HG03025 (cell line): ENCODE data around the gene TIMP3.

ENCODE experiments used
- ATAC-seq: cut with Tn5 transposase; IDR thresholded peaks from one replicate; pipeline ENCODE4 v1.9.1; 2021; ENCODE audit warnings: mild to moderate bottlenecking, moderate library complexity; ENCODE audit not compliant: unreplicated experiment, low FRiP score

The TIMP3 gene

DNA sequence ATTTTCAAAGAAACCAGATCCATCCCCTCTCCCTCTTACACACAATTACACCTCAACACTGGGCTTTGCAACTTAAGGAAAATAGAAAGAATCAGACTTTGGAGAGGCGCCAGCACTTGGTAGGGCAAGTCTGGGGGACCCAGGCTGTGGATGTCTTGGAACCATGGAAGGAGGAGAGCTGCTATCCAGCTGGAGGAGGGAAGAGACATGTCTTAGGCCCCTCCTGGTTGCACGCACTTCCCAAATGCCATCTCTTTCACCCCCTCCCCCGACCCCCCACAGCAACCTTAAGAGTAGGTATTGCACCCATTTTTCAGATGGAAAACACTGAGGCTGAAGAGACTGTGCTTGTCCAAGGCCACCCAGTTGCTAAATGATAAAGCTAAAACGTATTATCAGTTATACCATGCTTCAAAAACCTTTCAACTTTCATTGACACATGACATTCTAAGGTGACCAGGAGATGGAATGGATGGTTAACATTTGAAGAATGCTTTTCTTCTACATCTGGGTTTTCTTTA, 3.9 kb downstream of the TIMP3 start:
- ATAC-seq: no peak

DNA sequence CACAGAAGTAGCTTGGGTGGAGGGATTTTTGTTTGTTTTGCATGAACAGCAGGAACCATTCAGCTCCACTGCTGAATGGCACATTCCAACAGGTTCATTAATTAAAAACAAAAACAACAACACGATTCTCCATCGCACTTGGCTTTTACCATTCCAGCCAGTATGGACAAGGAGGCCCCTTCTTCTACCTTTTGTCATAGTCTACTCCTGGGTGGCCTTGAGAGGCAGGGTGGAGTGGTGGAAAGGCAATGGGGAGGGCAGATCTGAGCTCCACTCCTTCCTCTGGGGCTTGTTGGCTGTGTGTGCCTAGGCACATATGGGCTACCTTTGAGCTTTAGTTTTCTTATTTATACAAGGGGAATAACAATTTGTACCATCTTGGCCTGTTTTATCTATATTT, 4.8 kb downstream of the TIMP3 start:
- no peak for ATAC-seq

DNA sequence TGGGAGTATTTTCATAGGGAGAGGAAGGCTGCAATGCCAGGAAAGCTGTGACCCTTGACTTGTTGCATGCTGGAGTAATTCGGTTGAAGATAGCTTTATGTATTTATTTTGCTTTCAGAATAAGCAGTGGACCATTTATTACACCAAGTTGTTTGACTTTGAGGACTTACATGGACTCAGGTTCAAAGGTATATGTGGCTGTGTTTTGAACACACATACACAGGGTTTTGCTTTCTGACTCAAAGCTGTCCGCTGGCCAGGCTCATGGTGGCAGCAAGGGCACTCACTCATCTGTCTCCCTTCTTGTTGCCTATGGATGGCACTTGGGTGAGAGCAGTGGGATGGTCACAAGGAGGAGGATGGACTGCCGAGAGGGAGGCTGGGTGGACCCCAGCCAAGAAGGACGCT, 6.5 kb downstream of the TIMP3 start:
- no peak for ATAC-seq

DNA sequence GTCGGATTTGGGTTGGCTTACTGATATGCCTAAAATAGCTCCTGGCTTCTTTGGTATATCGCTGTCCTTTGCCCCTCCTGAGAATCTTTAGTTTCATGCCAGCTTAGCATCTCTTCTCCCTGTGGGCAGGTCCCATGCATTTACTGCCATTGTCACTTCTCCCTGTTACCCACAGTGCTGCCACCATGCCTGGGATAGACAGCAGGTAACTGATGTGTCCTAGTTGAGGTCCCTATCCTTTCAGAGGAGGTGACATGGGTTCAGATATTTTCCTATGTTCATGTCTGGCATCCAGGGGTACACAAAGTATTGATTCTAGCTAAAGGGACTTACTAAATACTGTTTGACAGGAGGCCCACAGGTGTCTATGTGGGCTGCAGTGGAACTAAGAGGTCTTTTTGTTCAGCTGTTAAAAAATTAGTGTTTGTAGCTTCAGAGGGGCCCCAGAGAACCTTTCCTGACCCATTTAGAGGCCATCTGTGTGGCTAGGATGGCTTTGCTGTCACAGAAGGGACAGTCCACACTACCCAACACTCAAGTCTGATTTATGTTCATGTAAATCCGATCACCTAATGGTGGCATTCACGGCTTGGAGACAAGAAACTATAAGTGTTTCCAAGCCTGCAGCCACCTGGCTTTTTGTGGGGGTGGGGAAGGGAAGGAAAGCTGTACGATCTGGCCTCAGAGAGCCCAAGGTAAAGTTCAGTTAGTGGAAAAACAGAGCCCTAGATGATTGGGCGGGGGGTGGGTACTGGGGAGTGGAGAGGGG, 8.5 kb downstream of the TIMP3 start:
- no peak for ATAC-seq

DNA sequence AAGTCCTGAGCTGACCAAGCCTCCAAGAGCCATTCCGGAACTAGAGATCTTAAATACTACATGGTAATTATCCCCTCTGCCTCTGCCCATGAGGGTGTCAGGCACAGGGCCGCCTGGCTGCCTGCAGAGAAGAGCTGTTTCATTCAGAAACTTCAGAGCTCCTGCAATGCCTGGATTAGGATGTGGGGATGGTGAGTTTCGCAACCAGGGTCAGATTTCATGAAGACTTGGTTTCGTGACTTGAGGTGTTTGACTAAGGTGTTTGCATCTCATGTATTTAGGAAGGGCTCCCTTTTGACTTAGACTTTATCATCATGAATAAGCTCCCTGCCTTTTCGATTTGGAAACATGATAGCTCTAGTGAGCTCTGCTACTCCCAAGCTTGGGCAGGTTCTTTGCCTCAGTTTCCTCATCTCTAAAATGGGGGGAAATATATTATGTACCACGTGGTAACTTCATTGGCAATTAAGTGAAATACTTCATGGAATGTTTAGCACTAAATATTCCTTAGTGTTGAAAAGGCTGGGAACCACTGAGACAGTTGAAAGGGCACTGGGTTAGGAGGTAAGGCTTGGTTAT, 9.1 kb downstream of the TIMP3 start:
- no peak for ATAC-seq

DNA sequence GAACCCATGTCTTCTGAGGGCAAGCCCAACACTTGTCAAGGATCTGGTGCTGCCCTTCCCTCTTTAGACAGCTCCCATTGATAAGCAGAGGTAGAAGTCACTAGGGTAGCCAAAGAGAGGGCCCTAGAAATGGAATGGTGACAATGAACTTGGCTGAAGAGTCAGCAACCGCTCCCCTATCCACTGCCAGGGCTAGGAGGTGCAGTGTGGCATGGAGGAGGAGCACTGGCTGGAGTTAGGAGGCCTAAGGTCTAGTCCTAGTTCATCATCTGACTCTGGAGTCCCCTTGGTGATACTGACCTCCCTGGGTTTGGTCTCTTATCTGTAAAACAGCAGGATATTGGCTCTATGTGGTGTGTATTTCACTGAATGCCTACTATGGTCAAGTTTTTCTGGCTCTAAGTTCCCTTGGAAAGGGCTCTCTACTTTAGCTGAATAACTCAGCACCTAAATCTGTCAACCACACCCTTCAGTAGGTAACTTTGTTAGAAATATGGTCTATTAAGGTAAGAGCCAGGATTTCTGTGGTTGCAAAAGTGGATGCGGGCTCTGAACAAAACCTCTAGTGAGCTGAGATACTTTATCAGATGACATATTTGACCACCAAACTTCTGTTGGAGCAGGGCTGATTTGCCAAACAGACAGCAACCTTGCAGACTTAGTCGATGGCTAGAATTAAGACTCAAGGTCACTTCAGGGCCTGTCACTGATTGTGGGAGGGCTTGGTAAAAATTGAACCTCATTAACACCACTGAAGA, 10.5 kb downstream of the TIMP3 start:
- no peak for ATAC-seq

DNA sequence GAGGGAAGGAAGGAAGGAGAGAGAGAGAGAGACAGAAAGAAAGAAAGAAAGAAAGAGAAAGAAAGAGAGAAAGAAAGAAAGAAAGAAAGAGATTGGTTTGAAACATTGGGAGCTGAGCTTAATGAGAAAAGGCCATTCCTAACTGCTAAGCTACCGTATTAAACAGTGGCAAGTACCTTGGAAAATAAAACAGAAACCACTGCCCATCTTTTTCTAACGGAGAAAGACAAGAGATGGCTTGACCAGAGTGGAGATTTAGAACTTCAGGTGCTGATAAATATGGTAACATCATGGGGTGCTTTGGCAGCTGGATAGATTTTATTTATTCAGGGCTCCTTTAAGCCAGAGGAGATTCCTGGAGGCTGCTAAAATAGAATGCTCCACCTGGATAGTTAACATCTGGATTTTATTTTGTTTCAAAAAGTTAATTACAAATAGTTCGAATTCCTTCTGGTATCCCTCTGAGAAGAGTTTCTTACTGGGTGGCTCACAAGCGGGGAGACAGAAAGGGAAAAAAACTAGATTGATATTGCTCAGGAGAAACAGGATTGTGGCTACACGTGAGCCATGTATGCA, 12.9 kb downstream of the TIMP3 start:
- no peak for ATAC-seq

DNA sequence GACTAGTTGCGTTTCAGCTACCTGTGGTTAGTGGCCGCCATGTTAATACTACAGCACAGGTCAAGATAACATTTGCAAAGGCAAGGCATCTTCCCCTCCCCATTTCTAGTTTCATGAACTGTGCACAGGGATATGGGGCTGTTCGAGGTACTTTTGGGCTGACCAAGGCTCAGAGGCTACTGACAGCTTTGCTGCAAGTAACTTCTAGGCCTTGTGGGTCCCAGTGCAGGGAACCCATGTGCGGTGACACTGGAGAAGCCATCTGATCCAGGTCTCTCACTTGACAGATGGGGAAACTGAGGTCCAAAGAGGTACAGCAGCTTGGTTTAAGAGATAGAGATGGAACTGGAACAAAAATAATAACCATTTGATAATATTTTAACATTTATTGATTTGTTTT, 13.6 kb downstream of the TIMP3 start:
- no peak for ATAC-seq

DNA sequence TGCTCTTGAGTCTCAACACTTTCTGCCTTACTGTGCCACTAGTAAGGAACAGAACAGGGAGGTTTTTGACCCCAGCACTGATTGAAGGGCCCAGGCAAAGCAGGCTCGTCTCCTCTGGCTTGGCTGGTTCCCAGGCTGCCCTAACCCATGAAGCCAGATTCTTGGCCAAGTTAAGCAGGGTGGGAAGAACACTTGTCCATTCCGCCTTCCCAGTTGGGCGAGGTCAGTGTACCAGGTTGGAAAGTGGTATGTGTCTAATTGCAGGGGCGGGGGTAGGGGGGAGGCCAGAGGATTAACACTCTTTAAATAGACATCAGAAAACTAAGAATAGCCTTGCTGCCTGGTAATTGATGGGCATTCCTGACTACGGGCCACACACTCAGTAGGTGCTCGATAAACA, 14.4 kb downstream of the TIMP3 start:
- ATAC-seq: no peak

DNA sequence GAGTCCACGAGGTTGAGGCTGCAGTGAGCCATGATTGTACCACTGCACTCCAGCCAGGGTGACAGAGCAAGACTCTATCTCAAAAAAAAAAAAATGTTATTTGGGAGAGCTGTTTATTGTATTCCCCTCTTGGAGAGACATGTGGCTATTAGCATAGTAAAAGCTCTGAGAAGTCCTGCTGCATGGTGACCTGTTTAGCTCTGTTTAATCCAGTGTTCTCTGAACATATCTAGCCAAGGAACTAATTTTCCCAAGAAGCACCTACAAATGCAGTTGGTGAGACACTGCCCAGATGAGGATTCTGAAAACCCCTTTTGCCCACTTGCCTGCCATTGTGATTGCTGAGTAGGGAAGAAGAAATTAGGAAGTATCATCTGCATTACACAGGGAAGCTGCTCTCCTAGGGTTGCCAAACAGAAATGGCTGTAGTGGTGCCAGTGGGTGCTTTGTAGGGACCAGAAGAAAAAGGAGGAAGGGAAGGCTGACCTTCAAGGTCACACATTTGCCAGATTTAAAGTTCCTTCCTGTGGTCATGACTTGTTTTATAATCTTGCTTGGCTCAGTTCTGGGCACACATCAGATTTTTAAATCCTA, 15.7 kb downstream of the TIMP3 start:
- no peak for ATAC-seq

DNA sequence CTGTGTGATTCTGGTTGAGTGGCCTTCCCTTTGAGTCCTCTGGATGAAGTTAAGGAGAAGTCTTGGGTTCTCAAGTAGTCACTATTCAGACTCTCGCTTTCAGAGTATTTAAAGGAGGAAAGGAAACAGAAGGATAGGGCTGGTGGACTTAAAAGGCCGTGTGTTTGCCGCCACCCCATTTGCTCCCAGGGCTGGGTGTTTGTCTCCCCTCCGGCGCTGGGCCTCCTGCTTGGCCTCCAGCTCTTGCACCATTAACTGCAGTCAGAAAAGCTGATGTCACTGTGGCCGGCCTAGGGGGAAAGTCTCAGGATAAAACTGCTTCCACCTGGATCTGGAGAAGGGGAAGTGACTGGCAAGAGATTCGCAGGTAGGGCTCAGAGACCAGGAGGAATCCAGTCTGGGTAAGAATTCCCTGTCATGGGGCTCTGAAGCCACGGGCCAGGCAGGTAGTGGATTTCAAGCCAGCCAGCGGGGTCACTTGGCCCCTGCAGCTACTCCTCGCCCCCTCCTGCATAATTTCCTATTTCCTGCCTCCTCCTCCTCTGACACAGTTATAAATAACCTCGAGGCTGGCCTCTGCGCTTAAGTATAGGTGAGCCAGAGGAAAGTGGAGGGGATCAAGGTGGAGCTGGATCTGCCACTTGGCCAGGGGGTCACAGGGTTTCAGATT, 17.1 kb downstream of the TIMP3 start:
- no peak for ATAC-seq

DNA sequence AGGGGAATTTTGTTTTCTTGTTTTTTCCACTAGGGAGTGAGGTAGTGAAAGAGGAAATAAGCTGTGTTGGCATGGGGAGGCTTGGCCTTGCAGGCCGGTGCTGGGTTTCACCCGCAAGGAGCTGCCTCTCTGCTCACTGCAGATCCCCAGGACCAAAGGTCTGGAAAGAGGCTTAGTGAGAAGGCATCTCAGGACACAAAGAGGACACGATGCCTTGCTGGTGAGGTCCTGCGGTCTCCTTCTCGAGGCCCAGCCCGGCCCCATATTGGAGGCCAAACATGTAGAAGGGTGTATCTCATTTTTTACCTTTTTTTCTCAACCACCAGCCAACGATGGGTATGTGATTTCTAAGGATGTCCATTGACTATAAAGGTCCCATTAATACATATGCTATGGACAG, 17.6 kb downstream of the TIMP3 start:
- no peak for ATAC-seq

DNA sequence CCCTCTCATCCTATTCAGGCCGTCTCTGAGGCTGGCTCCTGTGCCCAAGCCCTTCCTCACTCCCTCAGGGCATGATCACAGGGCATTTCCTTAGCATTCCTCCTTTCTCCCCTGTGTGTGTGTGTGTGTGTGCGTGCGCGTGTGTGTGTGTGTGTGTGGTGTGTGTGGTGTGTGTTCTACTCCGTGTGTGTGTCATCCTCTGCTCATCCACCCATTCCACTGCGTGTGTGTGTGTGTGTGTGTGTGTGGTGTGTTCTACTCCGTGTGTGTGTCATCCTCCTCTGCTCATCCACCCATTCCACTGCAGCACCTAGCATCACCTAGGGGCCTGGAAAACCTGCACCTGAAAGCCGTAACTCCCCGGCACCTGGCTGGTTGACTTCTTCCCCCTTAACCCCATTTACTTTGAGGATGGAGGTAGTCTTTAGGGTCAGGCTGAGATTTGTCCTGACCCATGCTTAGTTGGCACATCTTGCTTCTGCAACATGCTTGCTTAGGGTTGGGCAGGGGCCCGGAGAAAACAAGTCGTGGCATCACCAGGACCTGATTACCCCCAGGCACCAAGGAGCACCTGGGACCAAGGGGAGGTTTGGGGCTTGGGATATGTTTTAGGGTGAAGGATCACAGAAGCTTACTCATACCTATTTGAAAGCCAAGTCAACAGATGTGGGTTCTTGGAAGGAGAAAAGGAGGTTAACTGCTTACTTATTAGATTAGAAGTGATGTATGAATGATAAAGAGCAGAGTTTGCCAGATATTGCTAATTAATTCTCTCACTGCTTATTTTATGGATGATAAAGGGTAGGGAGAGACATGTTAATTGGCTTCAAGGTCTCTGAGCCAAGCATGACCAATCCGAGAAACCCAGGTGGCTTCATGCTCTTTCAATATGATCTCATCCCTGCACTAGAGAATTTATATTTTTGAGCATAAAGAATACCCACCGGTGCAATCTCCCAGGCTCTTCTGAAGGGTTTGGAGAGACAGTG, 18.9 kb downstream of the TIMP3 start:
- no peak for ATAC-seq

DNA sequence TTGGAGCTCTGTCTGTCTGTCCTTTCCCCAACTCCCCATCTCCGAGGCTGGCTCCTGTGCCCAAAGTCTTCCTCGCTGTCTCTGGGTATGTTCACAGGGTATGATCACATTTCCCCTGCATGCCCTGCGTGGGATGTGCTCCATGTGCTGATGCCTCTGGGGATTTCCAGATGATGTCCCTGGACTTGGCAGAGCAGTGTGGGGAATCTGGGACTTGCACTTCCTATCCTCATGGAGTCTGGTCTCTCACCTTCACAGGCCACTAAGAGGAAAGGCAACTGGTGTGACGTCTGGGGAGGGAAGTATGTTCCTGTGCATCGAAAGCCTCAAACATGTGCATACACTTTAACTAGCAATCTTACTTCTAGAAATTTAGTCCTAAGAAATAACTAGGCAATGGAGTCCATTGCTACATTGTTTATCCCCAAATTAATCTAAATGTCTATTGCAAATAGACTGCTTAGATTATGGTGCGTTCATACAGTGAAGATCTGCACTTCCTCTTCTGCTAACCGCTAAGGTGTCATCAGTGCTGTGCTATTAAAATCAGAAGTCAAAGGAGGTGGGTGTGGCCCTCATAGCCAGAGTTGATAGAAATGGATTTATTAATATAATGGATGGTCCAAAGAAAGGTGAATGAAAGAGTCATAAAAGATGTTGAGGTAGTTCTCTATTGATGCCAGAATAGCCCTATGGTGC, 20.8 kb downstream of the TIMP3 start:
- ATAC-seq: no peak

DNA sequence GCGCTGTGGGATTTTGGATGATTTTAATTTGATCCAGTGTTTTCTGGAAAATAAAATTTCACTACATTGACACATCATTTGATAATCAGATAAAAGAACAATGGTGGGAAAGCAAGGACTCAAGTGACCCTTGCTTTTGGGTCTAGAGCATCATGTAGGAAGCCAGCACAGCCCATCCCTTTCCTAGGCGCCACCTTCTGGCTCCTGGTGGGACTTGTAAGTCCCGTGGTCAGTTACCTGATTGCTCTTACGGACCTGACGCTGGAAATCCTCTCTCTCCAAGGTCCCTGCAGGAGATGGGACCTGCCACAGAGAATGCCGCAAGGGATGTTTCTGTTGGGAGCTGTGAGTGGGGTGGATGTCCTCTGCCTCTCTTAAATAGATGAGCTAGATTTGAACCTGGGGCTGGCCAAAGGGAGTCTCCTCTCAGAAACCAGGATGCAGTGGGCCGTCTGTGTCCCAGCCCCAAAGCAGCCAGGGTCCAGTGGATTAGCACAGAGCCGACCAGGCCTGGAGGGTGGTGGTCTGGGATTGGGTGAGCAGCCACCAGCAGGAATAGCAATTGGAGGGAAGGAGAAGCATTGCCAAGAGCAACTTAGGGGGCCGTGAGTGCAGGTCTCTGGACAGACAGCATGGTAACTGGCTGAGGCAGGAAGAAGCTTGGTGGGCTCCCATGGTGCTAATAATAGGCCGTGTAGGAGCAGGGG, 21.7 kb downstream of the TIMP3 start:
- no peak for ATAC-seq

DNA sequence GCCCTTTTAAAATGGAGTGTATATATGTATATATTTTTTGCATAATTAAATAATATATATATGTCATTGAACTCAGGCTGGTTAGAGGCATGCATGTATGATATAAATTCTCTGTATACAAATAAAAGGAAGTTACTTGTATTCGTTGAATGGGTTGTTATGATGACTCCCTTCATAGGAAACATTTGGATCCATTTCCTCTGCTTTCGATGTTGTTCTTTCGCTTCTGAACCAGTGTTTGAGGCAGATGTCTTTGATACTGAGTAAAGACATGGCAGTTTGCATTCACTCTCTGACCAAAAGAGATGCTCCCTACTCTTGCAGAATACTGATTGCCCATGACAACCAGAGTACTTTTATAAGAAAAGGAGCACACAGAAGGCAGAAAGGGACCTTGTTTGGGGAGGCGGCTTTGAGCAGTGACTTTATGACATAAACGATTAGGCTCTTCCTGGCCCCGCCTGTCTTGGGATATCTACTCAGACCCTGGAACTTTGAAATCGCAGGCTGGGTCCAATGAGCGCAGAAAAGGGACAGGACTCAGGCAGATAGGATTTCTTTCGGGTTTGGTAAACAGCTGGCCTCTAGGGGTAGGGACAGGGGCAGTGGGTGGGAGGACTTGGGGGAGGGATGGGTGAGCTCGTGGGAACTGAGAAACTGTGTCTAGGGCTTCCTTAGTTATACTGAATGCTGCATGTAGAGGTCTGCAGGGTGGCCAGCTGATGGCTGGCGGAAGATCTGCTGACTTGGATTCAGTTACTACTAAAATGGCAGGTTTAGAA, 23.2 kb downstream of the TIMP3 start:
- ATAC-seq: no peak

DNA sequence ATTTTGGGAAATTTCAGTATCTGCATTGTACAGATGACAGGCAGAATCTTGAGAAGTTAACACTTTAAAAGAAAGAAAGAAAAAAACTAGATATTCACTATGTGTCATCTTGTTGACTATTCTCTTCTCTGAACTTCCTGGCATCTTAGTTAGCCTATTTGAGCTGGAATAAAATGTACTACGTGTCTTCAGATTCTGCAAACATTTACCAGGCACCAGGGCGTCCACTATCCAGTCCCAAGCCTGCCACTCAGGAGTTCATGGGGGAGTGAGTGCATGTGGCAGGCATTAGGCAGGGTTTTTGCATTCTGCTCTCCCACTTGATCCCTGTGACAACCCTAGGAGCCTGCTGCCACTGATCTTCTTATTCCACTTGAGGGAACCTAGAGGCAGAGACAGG, 25.0 kb downstream of the TIMP3 start:
- ATAC-seq: no peak
